Measurements from ENCODE around the gene IDUA. TPM values are rescaled to one million over a fixed set of nuclear protein-coding genes. Genes with fewer than 3 reads are reported as not detected.

The IDUA gene
- total RNA-seq, 6 experiments from 2014 or later, result 20.9 to 40.3 (median 23.3) TPM

- DNase-seq, result no peak
- no peaks in the 10 kb centered on the region for H3K4me1 Mint-ChIP-seq (ENCODE audit: low read depth)
- peaks cover 12% of the 10 kb centered on the region for H3K36me3 Mint-ChIP-seq (ENCODE audit: low read depth)
- no peak overlapping the region for H3K4me3 Mint-ChIP-seq
- no peaks in the 10 kb centered on the region; the same call in none of the 2 replicates for H3K27me3 Mint-ChIP-seq (ENCODE audit: insufficient read depth)
- TF ChIP-seq CTCF (IDR thresholded peaks at IDR 0.05), result no peak
- H3K9me3 Mint-ChIP-seq, result no peaks in the 10 kb centered on the region
- H3K27ac Mint-ChIP-seq, result no peak overlapping the region
These were observed 39.3 kb downstream of the IDUA start for GRCh38 chr4:1026115-1026514.

- H3K9me3 Mint-ChIP-seq, result no peaks in the 10 kb centered on the region
- no peak for TF ChIP-seq CTCF (IDR thresholded peaks at IDR 0.05)
- H3K27me3 Mint-ChIP-seq (ENCODE audit: insufficient read depth), result no peaks in the 10 kb centered on the region; the same call in 1 of the 2 replicates
These were observed 40.5 kb downstream of the IDUA start for GRCh38 chr4:1027219-1027914.

GRCh38 chr4:1027915-1028238 lies 41.0 kb downstream of the IDUA start:
- DNase-seq, result no peak
- Mint-ChIP-seq H3K9me3 (no peaks in the 10 kb centered on the region), H3K27ac (no peak overlapping the region), H3K27me3 (ENCODE audit: insufficient read depth) (no peaks in the 10 kb centered on the region; the same call in 1 of the 2 replicates), H3K4me1 (ENCODE audit: low read depth) (no peaks in the 10 kb centered on the region), H3K36me3 (ENCODE audit: low read depth) (peaks cover 12% of the 10 kb centered on the region), H3K4me3 (no peak overlapping the region)
- no peak for TF ChIP-seq CTCF (IDR thresholded peaks at IDR 0.05)

More at GRCh38 chr4:1027219-1027914, 40.5 kb downstream of the IDUA start:
- H3K27ac Mint-ChIP-seq, result no peak overlapping the region
- no peaks in the 10 kb centered on the region for H3K4me1 Mint-ChIP-seq (ENCODE audit: low read depth)
- peaks cover 12% of the 10 kb centered on the region for H3K36me3 Mint-ChIP-seq (ENCODE audit: low read depth)
- no peak overlapping the region for H3K4me3 Mint-ChIP-seq
- no peak for DNase-seq

- no peak for DNase-seq
- no peaks in the 10 kb centered on the region for H3K9me3 Mint-ChIP-seq
- H3K4me3 Mint-ChIP-seq, result no peak overlapping the region
- TF ChIP-seq CTCF (IDR thresholded peaks at IDR 0.05), result no peak
- no peaks in the 10 kb centered on the region for H3K4me1 Mint-ChIP-seq (ENCODE audit: low read depth)
- H3K27me3 Mint-ChIP-seq (ENCODE audit: insufficient read depth), result no peaks in the 10 kb centered on the region; the same call in 1 of the 2 replicates
- H3K27ac Mint-ChIP-seq, result no peak overlapping the region
- peaks cover 12% of the 10 kb centered on the region for H3K36me3 Mint-ChIP-seq (ENCODE audit: low read depth)
These were observed 41.9 kb downstream of the IDUA start for GRCh38 chr4:1028574-1029220.

GRCh38 chr4:1029529-1029928 lies 42.7 kb downstream of the IDUA start:
- no peak for DNase-seq
- H3K9me3 Mint-ChIP-seq, result no peaks in the 10 kb centered on the region
- H3K27me3 Mint-ChIP-seq (ENCODE audit: insufficient read depth), result peaks cover 2% of the 10 kb centered on the region; the same call in 1 of the 2 replicates
- no peak for TF ChIP-seq CTCF (IDR thresholded peaks at IDR 0.05)
- H3K27ac Mint-ChIP-seq, result no peak overlapping the region
- H3K4me1 Mint-ChIP-seq (ENCODE audit: low read depth), result no peaks in the 10 kb centered on the region
- H3K36me3 Mint-ChIP-seq (ENCODE audit: low read depth), result peaks cover 12% of the 10 kb centered on the region
- no peak overlapping the region for H3K4me3 Mint-ChIP-seq

Measured in HFFc6 (cell line).